ENCODE measurements around the gene BBS9.

Gene BBS9

DNA sequence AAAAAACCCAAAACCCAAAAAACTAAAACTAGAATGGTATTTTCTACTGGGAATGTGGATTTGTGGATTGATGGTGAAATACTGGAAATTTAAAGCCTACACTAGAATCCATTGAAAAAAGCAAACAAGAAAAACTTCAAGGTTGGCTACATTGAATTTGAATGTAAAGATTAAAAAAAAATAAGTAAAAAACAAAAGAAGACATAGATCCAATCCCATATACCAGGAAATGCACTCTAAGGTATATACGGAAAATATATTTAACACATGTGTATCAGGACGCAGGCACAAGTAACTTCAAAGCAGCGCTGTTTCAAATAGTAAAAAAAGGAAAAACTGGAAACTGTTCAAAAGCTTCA is 754 bp upstream of the BBS9 start:
- no peak for DNase-seq

DNA sequence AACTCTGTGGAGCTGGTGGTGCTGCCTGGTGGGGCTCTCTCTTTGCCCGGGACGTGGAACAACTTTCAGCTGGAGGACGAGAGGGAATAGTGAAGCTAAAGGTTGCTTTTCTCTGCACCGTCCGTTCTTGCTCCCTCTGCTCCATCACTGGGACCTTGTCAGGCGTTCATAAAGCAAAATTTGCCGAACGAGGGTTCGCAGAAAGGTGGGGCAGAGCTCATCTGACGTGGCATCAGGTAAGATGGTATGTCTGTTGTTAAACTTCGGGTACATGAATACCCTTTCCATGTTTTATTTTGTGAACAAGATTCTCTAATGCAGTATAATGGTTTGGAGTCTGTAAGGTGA is 416 bp downstream of the BBS9 start:
- no peak for DNase-seq

DNA sequence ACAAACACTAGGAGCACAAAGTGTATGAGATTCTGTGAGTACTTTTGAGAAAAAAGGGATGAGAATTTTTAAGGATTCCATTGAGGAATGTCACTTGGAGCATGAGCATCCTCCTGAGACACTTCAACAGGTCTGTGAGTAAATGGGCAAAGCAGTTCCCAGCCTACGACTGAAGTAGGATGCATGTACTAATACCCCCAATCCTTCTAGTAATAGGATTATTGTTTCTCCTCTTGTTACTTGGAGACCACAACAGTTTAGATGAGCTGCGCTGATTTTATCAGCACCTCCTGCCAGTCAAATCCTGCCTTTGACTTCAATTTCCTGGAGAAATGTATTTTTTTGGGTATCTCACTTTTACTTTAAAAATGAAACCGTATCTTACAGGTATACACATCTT is 820 bp downstream of the BBS9 start:
- DNase-seq: no peak

DNA sequence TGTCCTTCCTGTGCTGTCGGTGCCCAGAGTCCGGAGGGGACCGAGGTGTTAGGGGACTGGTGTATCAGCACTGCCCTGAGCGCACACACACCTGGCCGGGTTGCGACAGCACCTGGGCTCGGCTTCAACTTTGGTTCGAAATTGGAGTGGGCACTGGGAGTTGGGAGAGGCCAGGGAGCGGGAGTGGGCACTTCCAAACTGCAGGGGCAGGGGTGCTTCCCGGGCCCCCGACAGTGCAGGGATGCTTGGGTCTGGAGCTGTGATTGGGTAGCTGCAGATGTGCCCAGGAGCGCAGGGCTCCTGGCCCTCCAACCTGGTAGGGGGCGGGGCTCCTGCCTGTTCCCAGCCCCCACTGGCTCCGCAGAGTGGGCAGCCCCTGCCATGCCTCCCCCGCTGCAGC is 7.7 kb downstream of the BBS9 start:
- DNase-seq: no peak

DNA sequence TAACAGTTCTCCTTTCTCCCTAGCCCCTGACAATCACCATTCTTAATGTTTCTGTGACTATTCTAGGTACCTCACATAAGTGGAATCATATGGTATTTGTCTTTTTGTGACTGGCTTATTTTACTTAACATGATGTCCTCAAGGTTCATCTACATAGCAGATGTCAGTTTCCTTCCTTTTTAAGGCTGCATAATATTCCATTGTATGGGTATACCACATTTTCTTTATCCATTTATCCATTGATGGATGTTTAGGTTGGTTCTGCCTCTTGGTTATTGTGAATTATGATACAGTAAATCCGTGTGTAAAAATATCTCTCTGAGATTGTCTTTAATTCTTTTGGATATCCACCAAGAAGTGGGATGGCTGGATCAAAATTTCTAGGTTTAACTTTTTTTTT is 13.2 kb downstream of the BBS9 start:
- no peak for DNase-seq

DNA sequence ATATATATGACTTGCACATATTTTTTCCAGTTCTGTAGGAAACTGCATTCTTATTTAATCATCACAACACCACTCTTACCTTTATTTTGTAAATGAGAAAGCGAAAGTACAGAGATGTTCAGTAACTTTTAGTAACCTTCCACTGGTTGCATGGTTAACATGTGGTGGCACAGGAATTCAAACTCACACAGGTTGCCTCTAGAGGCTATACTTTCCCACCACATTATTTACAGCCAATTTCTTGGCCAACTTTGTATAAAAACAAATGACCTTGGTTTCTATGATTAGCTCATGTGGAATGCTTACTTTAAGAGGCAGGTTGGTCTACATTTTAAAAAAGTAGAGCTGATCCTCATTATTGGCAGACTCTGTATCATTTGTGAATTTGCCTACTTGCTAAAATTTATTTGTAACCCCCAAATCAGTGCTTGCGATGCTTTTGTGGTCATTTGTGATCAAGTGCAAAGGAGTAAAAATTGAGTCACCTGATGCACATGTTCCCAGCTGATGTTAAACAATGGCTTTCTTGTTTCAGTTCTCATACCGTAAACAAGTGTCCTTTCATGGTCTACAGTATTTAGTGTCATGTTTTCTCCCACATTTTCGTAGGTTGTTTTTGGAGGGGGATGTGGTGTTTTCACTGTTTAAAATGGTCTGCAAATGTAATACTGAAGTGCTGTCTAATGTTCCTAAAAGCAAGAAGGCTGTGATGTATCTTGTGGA is 14.8 kb downstream of the BBS9 start:
- no peak for DNase-seq

DNA sequence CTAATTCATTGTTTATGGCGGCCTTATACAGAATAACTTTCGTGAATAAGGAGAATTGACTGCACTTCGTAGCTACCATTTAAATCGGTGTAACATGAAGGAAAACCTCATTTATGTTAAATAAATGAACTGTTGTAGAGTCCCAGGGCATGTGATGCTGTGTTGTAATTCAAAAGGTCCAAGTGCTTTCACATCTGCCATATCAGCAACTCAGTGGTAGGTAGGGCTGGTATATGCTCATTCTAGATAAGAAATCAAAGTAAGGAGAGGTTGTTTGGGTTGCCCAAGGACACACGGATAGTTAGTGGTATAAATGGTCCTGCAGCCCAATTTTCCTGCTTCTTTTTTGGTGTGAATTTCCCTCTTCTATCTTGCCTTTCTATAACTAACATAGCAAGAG is 15.8 kb downstream of the BBS9 start:
- DNase-seq: no peak

DNA sequence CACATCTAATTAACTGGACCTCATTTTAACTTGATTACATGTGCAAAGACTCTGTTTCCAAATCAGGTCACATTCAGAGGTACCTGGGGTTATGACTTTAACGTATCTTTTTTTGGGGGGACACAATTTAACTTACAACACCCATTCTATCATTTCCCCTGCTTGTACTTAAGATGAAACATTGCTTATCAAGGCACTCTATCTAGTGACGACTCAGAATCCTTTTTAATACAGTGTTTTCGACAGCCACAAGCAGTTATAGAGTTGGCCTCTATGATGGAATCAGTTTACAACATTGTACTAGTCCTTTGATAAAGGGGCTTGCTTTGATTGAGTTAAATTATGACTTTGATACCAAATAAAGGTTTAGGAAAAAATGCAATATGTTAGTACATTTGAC is 22.7 kb downstream of the BBS9 start:
- no peak for DNase-seq

DNA sequence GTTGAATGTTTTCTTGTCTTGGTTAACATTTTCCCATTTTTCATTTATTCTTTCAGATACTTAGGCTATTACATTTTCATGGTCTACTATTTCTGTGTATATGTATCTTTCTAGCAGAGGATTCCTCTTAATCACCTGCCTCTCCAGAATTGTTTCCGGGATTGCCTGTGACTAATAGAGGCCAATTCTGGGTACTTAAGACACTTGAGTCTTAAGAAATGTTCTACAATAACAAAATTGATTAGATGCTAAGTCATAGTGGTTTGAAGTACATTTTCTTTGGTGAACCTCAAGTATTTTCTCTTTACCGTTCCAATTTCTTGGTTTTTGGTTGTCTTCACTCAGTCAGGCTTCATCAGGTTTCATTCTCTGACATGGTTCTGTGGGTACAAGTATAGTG is 26.4 kb downstream of the BBS9 start:
- DNase-seq: no peak

DNA sequence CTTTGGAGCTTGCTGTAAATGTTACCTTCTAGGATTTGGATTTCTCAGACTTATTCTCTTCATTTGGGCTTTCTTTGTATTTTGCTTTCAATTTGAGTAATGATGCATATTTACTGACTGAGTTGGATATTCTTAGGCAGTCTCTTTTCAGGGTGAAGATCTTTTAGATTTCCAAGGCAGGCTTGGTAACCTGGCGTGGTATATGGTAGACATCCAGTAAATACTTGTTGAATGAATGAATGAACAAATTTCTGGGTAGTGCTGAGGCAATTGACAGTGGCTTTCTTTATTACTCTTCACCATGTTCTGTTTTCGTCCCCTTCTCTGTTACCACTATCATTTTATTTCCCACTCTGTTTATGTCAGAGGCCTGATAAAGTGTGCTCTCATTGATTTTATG is 27.1 kb downstream of the BBS9 start:
- DNase-seq: no peak

DNA sequence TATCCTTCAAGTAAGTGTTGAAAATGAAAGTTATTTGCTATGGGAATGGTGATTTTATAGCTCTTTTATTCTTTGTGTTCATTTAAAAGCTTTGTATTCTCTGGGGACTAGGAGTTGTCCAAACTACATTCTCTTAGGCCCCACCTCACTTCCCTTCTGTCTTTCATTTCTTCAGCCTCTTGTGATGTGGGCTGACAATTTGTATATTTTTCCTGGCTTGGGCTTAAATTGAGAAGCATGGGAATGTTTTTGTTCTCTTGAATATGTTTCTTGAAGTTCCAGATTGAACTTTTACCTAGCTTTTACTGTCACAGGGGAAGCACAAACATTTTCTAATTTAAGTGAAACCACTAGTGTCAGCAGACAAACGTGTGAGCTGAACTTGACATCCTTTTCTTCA is 27.9 kb downstream of the BBS9 start:
- DNase-seq: no peak

DNA sequence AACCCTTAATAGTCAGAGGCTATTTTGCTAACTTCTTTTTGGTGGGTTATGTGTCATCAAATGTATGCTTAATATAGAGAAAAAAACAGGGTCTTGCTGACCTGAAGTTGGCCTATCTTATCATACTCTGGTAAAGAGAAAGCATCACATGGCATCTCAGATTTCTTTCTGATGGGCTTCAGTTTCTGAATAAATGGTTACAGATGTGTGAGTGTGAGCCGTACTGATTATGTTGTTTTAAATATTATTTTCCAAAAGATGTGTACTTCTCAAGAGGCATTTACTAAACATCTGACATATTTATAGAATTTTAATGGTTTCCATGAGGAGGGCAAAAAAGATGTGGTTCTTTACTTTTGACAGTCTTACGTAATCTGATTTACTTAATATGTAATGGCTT is 28.4 kb downstream of the BBS9 start:
- no peak for DNase-seq

DNA sequence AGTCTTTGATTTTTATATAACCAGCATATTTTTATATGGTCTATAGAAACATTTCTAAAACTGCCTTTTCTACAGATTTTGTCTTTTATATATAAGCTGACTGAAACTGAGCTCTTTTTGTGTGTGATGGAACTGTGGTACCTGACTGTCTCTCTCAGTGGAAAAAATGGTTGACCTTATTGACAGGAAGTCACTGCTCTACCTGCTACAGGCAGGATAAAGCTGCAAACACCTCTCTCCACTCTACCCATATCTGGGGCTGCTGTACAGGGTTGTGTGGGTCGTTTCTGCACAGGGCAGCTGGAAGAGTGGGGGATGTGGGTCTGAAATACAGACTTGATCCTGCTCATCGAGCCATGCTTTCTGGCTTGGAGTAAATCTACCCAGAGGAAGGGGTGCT is 48.5 kb downstream of the BBS9 start:
- DNase-seq: no peak

DNA sequence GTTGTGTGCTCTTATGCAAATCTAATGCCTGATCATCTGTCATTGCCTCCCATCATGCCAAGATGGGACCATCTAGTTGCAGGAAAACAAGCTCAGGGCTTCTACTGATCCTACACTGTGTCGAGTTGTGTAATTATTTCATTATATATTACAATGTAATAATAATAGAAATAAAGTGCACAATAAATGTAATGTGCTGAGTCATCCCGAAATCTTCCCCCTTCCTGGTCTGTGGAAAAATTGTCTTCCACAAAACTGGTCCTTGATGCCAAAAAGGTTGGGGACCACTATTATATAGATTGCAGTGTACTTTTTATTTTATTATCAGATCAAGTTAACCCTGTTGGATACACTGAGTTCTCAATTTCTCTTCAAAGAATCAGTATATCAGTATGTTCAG is 50.2 kb downstream of the BBS9 start:
- no peak for DNase-seq

DNA sequence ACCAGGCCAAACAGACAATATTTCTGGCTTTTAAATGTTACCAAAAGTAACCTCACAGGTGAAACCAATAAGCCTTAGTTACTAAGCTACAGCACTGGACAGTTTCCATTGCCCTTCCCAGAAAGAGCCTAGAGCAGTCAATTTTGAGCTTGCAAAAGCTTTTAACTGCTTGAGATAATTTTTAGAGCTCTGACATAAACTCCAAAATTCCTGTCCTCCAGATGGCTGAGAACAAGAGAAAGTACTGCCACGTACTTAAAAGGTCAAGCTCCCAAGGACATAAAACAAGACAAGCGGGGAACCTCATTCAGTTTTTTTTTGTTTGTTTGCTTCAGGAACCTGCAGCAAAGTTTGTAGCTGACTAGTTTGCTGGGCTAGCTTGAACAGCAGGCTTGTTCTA is 54.1 kb downstream of the BBS9 start:
- DNase-seq: no peak

DNA sequence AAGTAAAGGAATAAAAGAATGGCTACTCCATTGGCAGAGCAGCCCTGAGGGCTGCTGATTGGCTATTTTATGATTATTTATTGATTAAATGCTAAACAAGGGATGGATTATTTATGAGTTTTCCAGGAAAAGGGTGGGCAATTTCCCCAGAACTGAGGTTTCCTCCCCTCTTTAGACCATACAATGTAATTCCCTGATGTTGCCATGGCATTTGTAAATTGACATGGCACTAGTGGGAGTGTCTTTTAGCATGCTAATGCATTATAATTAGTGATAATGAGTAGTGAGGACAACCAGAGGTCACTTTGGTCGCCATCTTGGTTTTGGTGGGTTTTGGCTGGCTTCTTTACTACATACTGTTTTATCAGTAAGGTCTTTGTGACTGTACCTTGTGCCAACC is 55.5 kb downstream of the BBS9 start:
- no peak for DNase-seq

DNA sequence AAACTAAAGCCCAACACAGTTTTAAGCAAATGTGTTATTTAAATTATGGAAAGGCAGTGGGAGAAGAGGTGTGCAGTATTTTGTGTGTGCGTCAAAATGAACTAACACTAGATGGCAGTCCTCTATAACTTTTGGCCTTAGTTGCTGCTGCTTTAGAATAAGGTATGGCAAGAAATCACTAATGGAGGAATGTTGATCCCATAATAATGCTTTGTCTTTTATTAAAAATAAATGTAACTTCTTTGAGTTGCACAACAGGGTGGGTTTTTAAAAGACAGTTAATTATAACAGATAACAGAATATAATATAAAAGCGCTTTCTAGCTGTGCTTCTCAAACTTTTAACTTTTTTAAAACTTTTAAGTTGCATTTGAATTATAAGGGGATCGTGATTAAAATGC is 56.4 kb downstream of the BBS9 start:
- DNase-seq: no peak

DNA sequence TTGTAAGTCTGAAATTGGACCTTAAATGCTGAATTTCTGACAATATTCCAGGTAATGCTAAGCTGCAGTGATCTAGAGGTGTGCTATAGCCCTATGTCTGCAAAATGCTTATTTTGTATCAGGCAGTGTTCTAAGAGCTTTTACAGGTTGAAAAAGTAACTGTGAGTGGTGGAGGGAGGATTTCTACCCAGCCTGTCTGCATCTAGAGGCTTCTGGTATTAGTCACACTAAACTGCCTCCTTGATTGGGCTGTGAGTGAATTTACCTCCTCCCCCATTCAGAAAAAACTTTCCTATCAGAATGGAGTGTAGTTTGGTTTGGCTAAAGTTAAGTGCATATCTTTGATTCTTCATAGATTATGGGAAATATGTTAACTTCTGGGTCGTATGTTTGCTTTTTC is 56.8 kb downstream of the BBS9 start:
- no peak for DNase-seq

DNA sequence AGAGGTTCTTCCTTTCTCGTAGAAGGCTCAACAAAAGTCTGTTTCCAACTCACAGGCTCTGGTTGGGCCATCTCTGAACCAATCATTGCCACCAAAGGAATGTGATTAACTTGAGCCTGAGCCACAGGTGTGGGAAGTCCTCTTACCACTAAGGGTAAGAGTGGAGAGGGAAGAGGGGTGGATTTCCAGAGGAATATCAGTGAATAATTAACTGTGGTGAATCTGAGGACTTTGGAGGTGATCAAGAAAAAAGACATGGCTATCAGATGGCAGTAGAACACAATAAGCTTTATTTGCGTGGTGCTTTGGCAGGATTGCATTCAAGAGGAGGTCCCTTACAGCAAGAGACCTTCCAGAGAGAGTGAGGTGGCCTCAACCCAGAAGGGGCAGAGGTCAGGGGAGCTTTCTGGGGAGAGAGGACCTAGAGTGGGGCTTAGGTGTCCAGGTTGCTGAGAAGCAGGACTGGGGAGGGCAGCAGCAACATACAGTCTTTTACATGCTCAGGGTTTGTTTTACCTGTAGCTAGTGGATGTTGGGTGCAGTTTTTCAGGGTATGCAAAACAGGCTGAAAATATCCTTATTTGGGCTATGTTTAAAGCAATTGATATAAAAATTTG is 61.4 kb downstream of the BBS9 start:
- no peak for DNase-seq

DNA sequence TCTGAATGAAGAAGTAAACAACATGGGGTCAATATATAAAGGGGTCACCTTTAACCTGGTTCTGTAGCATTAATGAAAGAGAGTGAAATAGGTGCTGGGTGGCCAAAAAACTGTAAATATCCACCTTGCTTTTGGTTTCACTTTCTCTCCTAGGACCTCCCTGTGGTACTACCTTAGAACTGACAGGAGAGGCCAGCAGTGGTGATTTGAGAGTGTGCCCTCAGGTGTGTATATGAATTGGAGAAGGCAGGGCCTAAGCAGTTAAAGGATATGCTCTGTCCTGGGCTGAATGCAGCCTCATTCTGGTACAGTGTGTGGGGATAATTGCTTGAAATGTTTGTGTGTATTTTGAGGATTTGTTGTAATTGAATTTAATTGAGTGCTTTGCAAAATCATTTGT is 62.0 kb downstream of the BBS9 start:
- DNase-seq: no peak

DNA sequence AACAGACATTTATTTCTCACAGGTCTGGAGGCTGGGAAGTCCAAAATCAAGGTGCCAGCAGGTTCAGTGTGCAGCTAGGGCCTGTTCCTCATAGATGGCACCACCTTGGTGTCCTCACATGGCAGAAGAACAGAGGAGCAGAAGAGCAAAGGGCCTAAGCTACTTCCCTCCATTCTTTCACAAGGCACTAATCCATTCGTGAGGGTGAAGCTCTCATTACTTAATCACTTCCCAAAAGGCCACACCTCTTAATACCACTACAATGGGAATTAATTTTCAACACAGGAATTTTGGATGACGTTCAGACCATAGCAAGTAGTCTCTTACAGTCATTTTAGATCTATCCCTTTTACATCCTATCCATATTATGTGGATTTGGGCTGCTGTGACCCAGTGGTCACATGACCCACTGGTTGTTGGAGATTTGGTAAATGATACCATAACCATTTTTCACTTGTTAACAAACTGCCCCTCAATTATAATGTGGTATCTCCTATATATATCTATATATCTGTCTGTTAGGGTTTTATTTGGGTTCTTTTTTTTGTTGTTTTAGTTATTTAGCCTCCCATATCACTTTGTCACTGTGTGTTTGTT is 63.4 kb downstream of the BBS9 start:
- no peak for DNase-seq

DNA sequence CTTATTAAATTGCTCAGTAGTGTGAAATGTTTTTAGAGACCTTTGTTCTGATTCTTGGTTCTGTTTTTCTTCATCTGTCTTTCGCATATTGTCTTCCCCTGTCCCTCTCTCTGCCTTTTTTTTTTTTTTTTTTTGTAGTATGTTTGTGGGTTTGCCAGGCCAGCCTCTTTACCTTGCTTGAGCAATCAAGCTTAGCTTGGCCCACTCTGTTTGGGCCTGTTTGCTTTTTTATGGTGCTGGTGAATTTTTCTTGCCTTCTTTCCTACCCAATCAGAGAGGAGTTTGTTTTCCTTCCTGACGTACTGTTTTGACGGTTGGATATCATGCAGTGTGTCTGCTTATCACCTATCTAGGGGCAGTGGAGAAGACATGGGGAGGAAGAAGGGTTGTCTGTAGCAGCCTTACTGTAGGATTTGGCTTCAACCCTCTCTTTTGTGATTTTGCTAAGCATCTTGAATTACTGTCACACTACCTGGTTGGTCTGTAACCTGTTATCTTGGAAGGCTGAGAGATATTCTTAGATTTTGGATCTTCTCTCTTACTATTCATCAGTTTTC is 64.0 kb downstream of the BBS9 start:
- no peak for DNase-seq

DNA sequence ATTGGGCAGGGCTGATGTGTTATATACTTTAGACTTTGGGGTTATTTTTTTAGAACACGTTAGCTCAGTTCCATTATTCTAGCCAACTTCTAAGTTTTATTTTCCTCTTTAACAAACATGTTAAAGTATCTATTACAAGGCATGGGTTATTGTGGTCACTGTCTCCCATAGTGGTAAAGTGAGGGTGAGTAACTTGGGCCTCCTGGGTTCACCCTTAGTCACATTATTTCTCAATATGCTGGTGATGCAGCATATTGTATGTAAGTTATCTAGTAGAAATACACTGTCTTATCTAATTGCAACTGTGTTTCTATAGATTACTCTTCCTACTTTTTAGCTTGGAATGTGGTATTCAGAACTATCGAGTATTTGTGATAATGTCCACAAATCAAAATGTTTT is 65.9 kb downstream of the BBS9 start:
- no peak for DNase-seq

DNA sequence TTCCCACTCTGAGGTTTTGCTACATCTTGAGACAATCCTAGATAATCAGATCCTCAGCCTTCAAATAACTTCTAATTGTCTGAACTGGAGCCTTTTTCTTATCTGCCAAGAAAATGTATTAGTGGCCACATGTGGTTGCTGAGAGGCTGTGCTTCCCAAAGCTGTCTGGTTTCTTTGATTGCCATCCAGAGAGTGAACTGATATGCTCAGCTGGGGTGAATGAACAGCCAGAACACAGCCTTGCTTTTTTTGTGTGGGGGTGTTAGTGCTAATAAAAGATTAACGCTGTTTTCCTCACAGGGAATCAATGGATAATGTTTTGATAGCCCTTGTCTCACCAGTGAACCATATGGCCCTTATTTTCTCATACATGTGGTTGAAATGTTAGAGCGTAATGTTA is 66.9 kb downstream of the BBS9 start:
- no peak for DNase-seq

DNA sequence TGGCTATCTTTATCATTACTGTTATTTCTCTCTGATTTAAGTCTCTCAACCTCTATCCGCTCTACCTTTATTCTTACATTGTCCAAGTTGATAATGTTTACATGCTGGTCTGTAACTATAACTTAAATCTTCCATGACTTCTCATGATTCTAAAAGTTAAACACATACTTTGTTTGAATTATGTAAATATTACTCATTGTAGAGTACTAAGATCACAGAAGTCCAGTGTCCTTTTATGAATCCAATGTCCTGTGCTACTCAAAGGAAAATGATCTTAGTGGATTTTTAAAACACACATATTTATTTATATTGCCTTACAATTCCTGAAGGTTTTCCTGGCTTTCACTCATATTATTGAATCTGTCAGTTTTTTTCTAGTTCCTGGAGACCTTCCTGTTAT is 70.9 kb downstream of the BBS9 start:
- DNase-seq: no peak

All from stimulated activated CD4-positive, alpha-beta T cell treated with anti-CD3 and anti-CD28 coated beads, Interleukin-12 subunit alpha, Interleukin-12 subunit beta, amount 100 ng/mL, for 4 hours (primary cell).